ENCODE data around the gene NAA30. TPM values are rescaled to one million over a fixed set of nuclear protein-coding genes. Genes with fewer than 3 reads are reported as not detected.

The NAA30 gene
- polyA plus RNA-seq, 3 donors: 2.6 to 5.5 (median 2.9) TPM

DNA sequence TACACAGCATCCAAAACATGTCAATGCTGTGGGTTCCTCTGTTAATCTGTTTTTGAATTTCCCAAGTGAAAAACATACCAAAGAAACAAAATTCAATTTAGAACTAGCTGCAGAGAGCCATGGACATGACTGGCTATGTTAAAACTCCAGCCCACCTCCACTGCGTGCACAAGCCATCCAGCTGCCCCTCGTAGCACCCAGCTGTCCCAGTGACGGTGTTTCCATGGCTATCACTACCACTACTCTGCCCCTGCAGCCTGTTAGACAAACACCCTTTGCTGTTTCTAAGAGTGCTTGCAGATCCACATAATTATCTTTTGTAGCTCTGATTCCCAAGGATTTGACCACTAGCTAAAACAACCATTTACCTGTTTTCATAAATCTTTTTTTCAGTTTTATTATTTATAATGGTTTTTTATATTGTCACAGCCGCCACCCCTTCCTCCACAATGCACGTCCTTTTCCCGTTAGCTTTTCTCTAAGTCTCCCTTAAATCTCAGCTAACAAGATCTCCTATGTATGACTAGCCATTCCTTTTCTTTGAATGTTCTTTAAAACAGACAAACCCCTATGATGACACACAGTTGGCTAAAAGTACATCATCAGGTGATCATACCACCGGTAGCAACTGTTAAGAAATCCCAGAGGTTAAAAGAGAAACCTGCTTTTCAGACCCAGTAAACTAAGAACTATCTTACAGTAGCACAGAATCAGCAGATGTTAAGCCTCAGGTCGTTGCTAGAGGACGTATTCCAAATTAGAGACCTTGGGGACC is 37.8 kb upstream of the NAA30 start:
- no peaks in the 10 kb centered on the region for H3K9me3 ChIP-seq (replicated peaks in 1 of 2; ENCODE audit: control insufficient read depth in 1 of 2, insufficient read depth in 1 of 2, low read length in 2 of 2)
- no peak overlapping the region for H3K4me2 ChIP-seq (replicated peaks; ENCODE audit: extremely low read depth, low read length, poor library complexity, severe bottlenecking)
- no peak overlapping the region for H3K9ac ChIP-seq (ENCODE audit: insufficient read depth, low read length, poor library complexity, severe bottlenecking)
- Mint-ChIP-seq H3K4me1 (no peaks in the 10 kb centered on the region), H3K9me3 (peaks cover 0 to 5% (median 0%) of the 10 kb centered on the region in 7 donors), H3K27me3 (ENCODE audit: low read depth in 3 of 3) (peaks cover 0 to 8% (median 2%) of the 10 kb centered on the region in 3 donors), H3K27ac (no peak overlapping the region), H3K36me3 (no peaks in the 10 kb centered on the region), H3K4me3 (no peak overlapping the region)
- 88% methylated on average over 4 of the region's 9 CpGs for WGBS (ENCODE audit: insufficient coverage)
- intact Hi-C loops (cut with micrococcal nuclease): no loop called here
- H3K36me3 ChIP-seq (replicated peaks in 1 of 2; ENCODE audit: control insufficient read depth in 1 of 2, insufficient read depth in 2 of 2, low read length in 2 of 2): no peaks in the 10 kb centered on the region
- no peak for DNase-seq
- no peak overlapping the region for H2AFZ ChIP-seq (ENCODE audit: insufficient read depth, low read depth, low read length, poor library complexity, severe bottlenecking)
- H3K27ac ChIP-seq (ENCODE audit: low read depth in 1 of 2, low read length in 2 of 2): no peak overlapping the region
- no peaks in the 10 kb centered on the region for H3K4me1 ChIP-seq (ENCODE audit: control insufficient read depth in 1 of 2, insufficient read depth in 2 of 2, low read length in 2 of 2)
- H3K79me2 ChIP-seq (ENCODE audit: insufficient read depth, low read length): no peaks in the 10 kb centered on the region
- no peaks in the 10 kb centered on the region for H4K20me1 ChIP-seq (ENCODE audit: insufficient read depth, low read length)
- TF ChIP-seq, protein P1, sequence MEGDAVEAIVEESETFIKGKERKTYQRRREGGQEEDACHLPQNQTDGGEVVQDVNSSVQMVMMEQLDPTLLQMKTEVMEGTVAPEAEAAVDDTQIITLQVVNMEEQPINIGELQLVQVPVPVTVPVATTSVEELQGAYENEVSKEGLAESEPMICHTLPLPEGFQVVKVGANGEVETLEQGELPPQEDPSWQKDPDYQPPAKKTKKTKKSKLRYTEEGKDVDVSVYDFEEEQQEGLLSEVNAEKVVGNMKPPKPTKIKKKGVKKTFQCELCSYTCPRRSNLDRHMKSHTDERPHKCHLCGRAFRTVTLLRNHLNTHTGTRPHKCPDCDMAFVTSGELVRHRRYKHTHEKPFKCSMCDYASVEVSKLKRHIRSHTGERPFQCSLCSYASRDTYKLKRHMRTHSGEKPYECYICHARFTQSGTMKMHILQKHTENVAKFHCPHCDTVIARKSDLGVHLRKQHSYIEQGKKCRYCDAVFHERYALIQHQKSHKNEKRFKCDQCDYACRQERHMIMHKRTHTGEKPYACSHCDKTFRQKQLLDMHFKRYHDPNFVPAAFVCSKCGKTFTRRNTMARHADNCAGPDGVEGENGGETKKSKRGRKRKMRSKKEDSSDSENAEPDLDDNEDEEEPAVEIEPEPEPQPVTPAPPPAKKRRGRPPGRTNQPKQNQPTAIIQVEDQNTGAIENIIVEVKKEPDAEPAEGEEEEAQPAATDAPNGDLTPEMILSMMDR (IDR thresholded peaks at IDR 0.05): no peak
- no peaks in the 10 kb centered on the region for H3K27me3 ChIP-seq (ENCODE audit: control insufficient read depth in 2 of 2, insufficient read depth in 2 of 2, low read length in 2 of 2)
- H3K4me3 ChIP-seq (replicated peaks in 1 of 3; ENCODE audit: low read depth in 2 of 3, low read length in 3 of 3): no peak overlapping the region

GRCh38 chr14:57355081-57355800 is 35.1 kb upstream of the NAA30 start:
- no peaks in the 10 kb centered on the region for H3K4me1 ChIP-seq (ENCODE audit: control insufficient read depth in 1 of 2, insufficient read depth in 2 of 2, low read length in 2 of 2)
- H3K36me3 Mint-ChIP-seq: no peaks in the 10 kb centered on the region
- no peaks in the 10 kb centered on the region for H3K9me3 ChIP-seq (replicated peaks in 1 of 2; ENCODE audit: control insufficient read depth in 1 of 2, insufficient read depth in 1 of 2, low read length in 2 of 2)
- no peaks in the 10 kb centered on the region for H3K27me3 ChIP-seq (ENCODE audit: control insufficient read depth in 2 of 2, insufficient read depth in 2 of 2, low read length in 2 of 2)
- H3K79me2 ChIP-seq (ENCODE audit: insufficient read depth, low read length): no peaks in the 10 kb centered on the region
- H2AFZ ChIP-seq (ENCODE audit: insufficient read depth, low read depth, low read length, poor library complexity, severe bottlenecking): no peak overlapping the region
- H3K27ac ChIP-seq (ENCODE audit: low read depth in 1 of 2, low read length in 2 of 2): no peak overlapping the region
- TF ChIP-seq, protein P1 (IDR thresholded peaks at IDR 0.05): no peak
- DNase-seq: no peak
- H3K4me2 ChIP-seq (replicated peaks; ENCODE audit: extremely low read depth, low read length, poor library complexity, severe bottlenecking): no peak overlapping the region
- H3K27ac Mint-ChIP-seq: no peak overlapping the region
- no peaks in the 10 kb centered on the region for H3K36me3 ChIP-seq (replicated peaks in 1 of 2; ENCODE audit: control insufficient read depth in 1 of 2, insufficient read depth in 2 of 2, low read length in 2 of 2)
- H3K9ac ChIP-seq (ENCODE audit: insufficient read depth, low read length, poor library complexity, severe bottlenecking): no peak overlapping the region
- WGBS (ENCODE audit: insufficient coverage): no CpG with 5 or more reads among the region's 3 CpGs
- no peak overlapping the region for H3K4me3 ChIP-seq (replicated peaks in 1 of 3; ENCODE audit: low read depth in 2 of 3, low read length in 3 of 3)
- intact Hi-C loops (cut with micrococcal nuclease): no loop called here
- no peaks in the 10 kb centered on the region for H3K4me1 Mint-ChIP-seq
- H4K20me1 ChIP-seq (ENCODE audit: insufficient read depth, low read length): no peaks in the 10 kb centered on the region
- H3K4me3 Mint-ChIP-seq: no peak overlapping the region
- peaks cover 0 to 8% (median 4%) of the 10 kb centered on the region in 3 donors for H3K27me3 Mint-ChIP-seq (ENCODE audit: low read depth in 3 of 3)
- peaks cover 0 to 1% (median 0%) of the 10 kb centered on the region in 7 donors for H3K9me3 Mint-ChIP-seq

All from CD14-positive monocyte (primary cell).